K562 (cell line): ENCODE data around the gene GCHFR. TPM values are rescaled to one million over a fixed set of nuclear protein-coding genes. Genes with fewer than 3 reads are reported as not detected.

ENCODE experiments used
- BMI1 ChIP-seq: fragments of 150-350 bp; IDR thresholded peaks from 2 replicates; pipeline ENCODE4 v1.6.1; 2014; ENCODE audit warnings: low read length
- BRCA1 ChIP-seq, 2 experiments: fragments of 450-650 bp in 1 of 2; sonication (generic) in 1 of 2; formaldehyde crosslinking in 1 of 2; IDR thresholded peaks; 2 replicates each; pipeline versions ENCODE4 v1.5.0 to v1.6.1; 2017 to 2020; ENCODE audit warnings: mild to moderate bottlenecking in 1 of 2, missing genetic modification reagents in 1 of 2
- BRD4 ChIP-seq: fragments of 200-600 bp; sonication (generic); IDR thresholded peaks from 2 replicates; pipeline ENCODE4 v1.6.1; 2017; ENCODE audit warnings: inconsistent platforms
- GATAD2A ChIP-seq: fragments of 450-650 bp; IDR thresholded peaks from 2 replicates; pipeline ENCODE4 v1.6.1; 2017
- KHSRP ChIP-seq: fragments of 450-650 bp; IDR thresholded peaks from 2 replicates; pipeline ENCODE4 v1.6.1; 2017
- KLF1 ChIP-seq: fragments of 450-650 bp; IDR thresholded peaks from 2 replicates; pipeline ENCODE4 v1.6.1; 2016; ENCODE audit warnings: missing genetic modification characterization, missing compliant biosample characterization
- MAFG ChIP-seq: fragments of 450-650 bp; conservative IDR thresholded peaks from 2 replicates; pipeline ENCODE4 v1.6.1; 2016; ENCODE audit warnings: missing genetic modification characterization, missing compliant biosample characterization
- MTA1 ChIP-seq: fragments of 450-650 bp; IDR thresholded peaks from 2 replicates; pipeline ENCODE4 v1.6.1; 2017; ENCODE audit warnings: borderline replicate concordance
- NCOA2 ChIP-seq, 2 experiments: fragments of 450-650 bp; IDR thresholded peaks; 2 replicates each; pipeline ENCODE4 v1.6.1; 2018; ENCODE audit warnings: mild to moderate bottlenecking in 2 of 2, moderate library complexity in 1 of 2; ENCODE audit not compliant: partially characterized antibody in 2 of 2
- NUFIP1 ChIP-seq: fragments of 450-650 bp; IDR thresholded peaks from 2 replicates; pipeline ENCODE4 v1.6.1; 2018; ENCODE audit not compliant: partially characterized antibody
- TAF7 ChIP-seq: fragments of 450-650 bp; IDR thresholded peaks from 2 replicates; pipeline ENCODE4 v1.6.1; 2016; ENCODE audit warnings: missing genetic modification characterization, missing compliant biosample characterization
- TBP ChIP-seq: optimal IDR thresholded peaks from 2 replicates; pipeline ENCODE3; 2011; ENCODE audit warnings: low read depth, low read length, improper control_type of control experiment
- ZC3H11A ChIP-seq: IDR thresholded peaks from 2 replicates; pipeline ENCODE4 v1.6.1; 2012; ENCODE audit warnings: low read depth, low read length, improper control_type of control experiment
- ZNF217 ChIP-seq: sonication (generic); formaldehyde crosslinking; IDR thresholded peaks from 2 replicates; pipeline ENCODE4 v1.8.0; 2022; ENCODE audit warnings: mild to moderate bottlenecking, missing genetic modification reagents
- ZNF347 ChIP-seq: fragments of 450-650 bp; formaldehyde crosslinking; IDR thresholded peaks from 2 replicates; pipeline ENCODE4 v1.4.0; 2020; ENCODE audit warnings: low read depth, mild to moderate bottlenecking, moderate library complexity
- ZNF584 ChIP-seq: fragments of 200-800 bp; sonication (Bioruptor generic); IDR thresholded peaks from 2 replicates; pipeline ENCODE4 v1.6.1; 2016; ENCODE audit warnings: low read depth, mild to moderate bottlenecking, missing genetic modification characterization, missing compliant biosample characterization
- ZNF586 ChIP-seq: fragments of 450-650 bp; formaldehyde crosslinking; conservative IDR thresholded peaks from 2 replicates; pipeline ENCODE4 v1.4.0; 2020; ENCODE audit warnings: mild to moderate bottlenecking, moderate library complexity
- polyA plus RNA-seq, 8 experiments: library from polyadenylated mRNA; depleted of rRNA in 4 of 8; stranded (reverse) in 5 of 8; unstranded in 3 of 8; fragments of >200 nt; fragmentation: Nextera tagmentation in 2 of 8; fragmentation: Illumina TruSeq in 1 of 8; extraction: Ambion mirVana in 2 of 8; extraction: Trizol in 1 of 8; gene quantifications; 2 replicates each; pipeline versions ENCODE4 v1.2.1 to v1.2.3, GENCODE V29; 2011 to 2014; ENCODE audit warnings: inconsistent platforms in 1 of 8, missing spikeins in 1 of 8
- total RNA-seq, 7 experiments: library from RNA; depleted of rRNA in 6 of 7; stranded (reverse); fragments of >200 nt in 6 of 7; fragmentation: Illumina TruSeq in 2 of 7; extraction: Trizol in 2 of 7; gene quantifications; 2 replicates each; pipeline versions ENCODE4 v1.2.1 to v1.2.3, GENCODE V29; 2011 to 2021; ENCODE audit warnings: low replicate concordance in 1 of 7
- TF ChIP-seq, protein P1 (sequence below): fragments of 450-650 bp; formaldehyde crosslinking; IDR thresholded peaks from 2 replicates; pipeline ENCODE4 v1.4.0; 2022; ENCODE audit warnings: missing genetic modification characterization
- TF ChIP-seq, protein P2 (sequence below): fragments of 450-650 bp; formaldehyde crosslinking; IDR thresholded peaks from 2 replicates; pipeline ENCODE4 v1.4.0; 2020; ENCODE audit warnings: mild to moderate bottlenecking, moderate library complexity
- TF ChIP-seq, protein P3 (sequence below): sonication (generic); formaldehyde crosslinking; IDR thresholded peaks from 2 replicates; pipeline ENCODE4 v1.8.1; 2023; ENCODE audit warnings: missing genetic modification reagents, mild to moderate bottlenecking, borderline replicate concordance
- TF ChIP-seq, protein P4 (sequence below): fragments of 250-450 bp; sonication (Bioruptor Pico); IDR thresholded peaks from 2 replicates; pipeline ENCODE4 v1.8.0; 2021; ENCODE audit warnings: borderline replicate concordance, mild to moderate bottlenecking, moderate library complexity; ENCODE audit not compliant: poor library complexity, severe bottlenecking

The GCHFR gene
- total and polyA plus RNA-seq, 9 of the 15 experiments (the other 6 are each of a cell fraction or from before 2014, with no cell fraction given), result 8.7 to 83.5 (median 20.8) TPM

GRCh38 chr15:40754883-40755811, 8.7 kb upstream of the GCHFR start, which contains the start of gene RMDN3 (continued):
- TF ChIP-seq TAF7 (tag) (peak; percentile 68), GATAD2A (no peak), NUFIP1 (no peak), BRCA1 (IDR thresholded peaks at IDR 0.05) (no peak), BRCA1 (CRISPR knock-in tag; IDR thresholded peaks at IDR 0.05) (no peak), MTA1 (peak; percentile 99), ZC3H11A (no peak), ZNF584 (CRISPR knock-in tag) (no peak), ZNF217 (CRISPR knock-in tag) (no peak), BMI1 (no peak), BRD4 (peak; percentile 82; the same call in 1 of the 2 replicates), ZNF347 (CRISPR knock-in tag) (no peak), KHSRP (peak; percentile 93), ZNF586 (CRISPR knock-in tag) (no peak), TBP (peak; percentile 82), NCOA2 (IDR thresholded peaks at IDR 0.05; ENCODE audit: partially characterized antibody in 2 of 2) (no peak), MAFG (tag) (no peak), KLF1 (no peak)
- TF ChIP-seq, protein P1, sequence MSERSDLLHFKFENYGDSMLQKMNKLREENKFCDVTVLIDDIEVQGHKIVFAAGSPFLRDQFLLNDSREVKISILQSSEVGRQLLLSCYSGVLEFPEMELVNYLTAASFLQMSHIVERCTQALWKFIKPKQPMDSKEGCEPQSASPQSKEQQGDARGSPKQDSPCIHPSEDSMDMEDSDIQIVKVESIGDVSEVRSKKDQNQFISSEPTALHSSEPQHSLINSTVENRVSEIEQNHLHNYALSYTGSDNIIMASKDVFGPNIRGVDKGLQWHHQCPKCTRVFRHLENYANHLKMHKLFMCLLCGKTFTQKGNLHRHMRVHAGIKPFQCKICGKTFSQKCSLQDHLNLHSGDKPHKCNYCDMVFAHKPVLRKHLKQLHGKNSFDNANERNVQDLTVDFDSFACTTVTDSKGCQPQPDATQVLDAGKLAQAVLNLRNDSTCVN (CRISPR knock-in tag), result no peak
- TF ChIP-seq, protein P2, sequence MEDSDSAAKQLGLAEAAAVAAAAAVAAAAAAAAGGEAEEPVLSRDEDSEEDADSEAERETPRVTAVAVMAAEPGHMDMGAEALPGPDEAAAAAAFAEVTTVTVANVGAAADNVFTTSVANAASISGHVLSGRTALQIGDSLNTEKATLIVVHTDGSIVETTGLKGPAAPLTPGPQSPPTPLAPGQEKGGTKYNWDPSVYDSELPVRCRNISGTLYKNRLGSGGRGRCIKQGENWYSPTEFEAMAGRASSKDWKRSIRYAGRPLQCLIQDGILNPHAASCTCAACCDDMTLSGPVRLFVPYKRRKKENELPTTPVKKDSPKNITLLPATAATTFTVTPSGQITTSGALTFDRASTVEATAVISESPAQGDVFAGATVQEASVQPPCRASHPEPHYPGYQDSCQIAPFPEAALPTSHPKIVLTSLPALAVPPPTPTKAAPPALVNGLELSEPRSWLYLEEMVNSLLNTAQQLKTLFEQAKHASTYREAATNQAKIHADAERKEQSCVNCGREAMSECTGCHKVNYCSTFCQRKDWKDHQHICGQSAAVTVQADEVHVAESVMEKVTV (CRISPR knock-in tag), result no peak
- TF ChIP-seq, protein P3, sequence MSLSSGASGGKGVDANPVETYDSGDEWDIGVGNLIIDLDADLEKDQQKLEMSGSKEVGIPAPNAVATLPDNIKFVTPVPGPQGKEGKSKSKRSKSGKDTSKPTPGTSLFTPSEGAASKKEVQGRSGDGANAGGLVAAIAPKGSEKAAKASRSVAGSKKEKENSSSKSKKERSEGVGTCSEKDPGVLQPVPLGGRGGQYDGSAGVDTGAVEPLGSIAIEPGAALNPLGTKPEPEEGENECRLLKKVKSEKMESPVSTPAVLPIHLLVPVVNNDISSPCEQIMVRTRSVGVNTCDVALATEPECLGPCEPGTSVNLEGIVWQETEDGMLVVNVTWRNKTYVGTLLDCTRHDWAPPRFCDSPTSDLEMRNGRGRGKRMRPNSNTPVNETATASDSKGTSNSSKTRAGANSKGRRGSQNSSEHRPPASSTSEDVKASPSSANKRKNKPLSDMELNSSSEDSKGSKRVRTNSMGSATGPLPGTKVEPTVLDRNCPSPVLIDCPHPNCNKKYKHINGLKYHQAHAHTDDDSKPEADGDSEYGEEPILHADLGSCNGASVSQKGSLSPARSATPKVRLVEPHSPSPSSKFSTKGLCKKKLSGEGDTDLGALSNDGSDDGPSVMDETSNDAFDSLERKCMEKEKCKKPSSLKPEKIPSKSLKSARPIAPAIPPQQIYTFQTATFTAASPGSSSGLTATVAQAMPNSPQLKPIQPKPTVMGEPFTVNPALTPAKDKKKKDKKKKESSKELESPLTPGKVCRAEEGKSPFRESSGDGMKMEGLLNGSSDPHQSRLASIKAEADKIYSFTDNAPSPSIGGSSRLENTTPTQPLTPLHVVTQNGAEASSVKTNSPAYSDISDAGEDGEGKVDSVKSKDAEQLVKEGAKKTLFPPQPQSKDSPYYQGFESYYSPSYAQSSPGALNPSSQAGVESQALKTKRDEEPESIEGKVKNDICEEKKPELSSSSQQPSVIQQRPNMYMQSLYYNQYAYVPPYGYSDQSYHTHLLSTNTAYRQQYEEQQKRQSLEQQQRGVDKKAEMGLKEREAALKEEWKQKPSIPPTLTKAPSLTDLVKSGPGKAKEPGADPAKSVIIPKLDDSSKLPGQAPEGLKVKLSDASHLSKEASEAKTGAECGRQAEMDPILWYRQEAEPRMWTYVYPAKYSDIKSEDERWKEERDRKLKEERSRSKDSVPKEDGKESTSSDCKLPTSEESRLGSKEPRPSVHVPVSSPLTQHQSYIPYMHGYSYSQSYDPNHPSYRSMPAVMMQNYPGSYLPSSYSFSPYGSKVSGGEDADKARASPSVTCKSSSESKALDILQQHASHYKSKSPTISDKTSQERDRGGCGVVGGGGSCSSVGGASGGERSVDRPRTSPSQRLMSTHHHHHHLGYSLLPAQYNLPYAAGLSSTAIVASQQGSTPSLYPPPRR (CRISPR knock-in tag), result 0 out of 2 replicates have a peak, but pooled peaks have one; percentile 38
- TF ChIP-seq, protein P4, sequence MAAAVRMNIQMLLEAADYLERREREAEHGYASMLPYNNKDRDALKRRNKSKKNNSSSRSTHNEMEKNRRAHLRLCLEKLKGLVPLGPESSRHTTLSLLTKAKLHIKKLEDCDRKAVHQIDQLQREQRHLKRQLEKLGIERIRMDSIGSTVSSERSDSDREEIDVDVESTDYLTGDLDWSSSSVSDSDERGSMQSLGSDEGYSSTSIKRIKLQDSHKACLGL (CRISPR knock-in tag), result peak; percentile 68
